ENCODE measurements around the gene PRKD1. TPM values are rescaled to one million over a fixed set of nuclear protein-coding genes. Genes with fewer than 3 reads are reported as not detected.
"Not testable (repeated sequence)": the region's sequence is repeated elsewhere in the genome, so short reads cannot be mapped to it uniquely, and the experiment has no call there.

Gene PRKD1
- total RNA-seq, 1 donor from 2014 or later = not detected

- intact Hi-C loops (cut with micrococcal nuclease) = not testable (repeated sequence)
Observed at GRCh38 chr14:29839691-29840090, 88.0 kb downstream of the PRKD1 start.

DNA sequence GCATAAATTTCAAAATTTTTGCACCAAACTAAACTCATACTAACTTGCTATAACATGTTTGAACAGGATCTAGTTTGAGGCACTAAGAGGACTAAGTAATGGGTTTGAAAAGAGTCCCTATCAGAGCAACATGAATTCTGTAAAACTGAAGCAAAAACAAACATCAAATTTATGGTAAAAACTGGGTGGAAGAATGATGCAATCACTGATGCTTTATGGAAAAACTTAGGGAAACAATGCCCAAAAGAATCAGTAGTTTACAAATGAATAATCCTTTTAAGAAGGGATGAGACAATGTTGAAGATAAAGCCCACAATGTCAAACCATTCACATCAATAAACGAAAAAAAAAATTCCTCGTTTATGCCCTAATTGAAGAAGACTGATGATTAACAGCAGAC, 88.9 kb downstream of the PRKD1 start:
- intact Hi-C loops (cut with micrococcal nuclease) = no loop called here

GRCh38 chr14:29836395-29836794, 91.3 kb downstream of the PRKD1 start:
- intact Hi-C loops (cut with micrococcal nuclease) = no loop called here

DNA sequence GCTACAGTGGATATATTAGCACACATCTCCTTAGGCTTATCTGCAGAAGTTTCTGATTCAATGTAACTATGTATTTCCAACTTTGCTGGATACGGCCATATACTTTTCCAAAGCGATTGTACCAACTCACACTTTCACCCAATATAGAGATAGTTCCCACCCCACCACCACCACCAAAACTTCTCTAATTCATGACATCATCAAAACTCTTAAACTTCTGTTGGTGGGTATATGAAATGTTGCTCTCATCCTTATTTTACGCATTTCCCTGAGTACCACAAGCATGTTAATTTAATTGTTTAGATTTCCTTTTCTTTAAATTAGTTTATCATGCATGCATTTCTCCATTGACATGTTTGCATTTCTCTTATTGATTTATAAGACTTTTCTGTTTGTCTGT, 95.6 kb downstream of the PRKD1 start:
- intact Hi-C loops (cut with micrococcal nuclease) = no loop called here

GRCh38 chr14:29829851-29830250, 97.8 kb downstream of the PRKD1 start:
- intact Hi-C loops (cut with micrococcal nuclease) = no loop called here

DNA sequence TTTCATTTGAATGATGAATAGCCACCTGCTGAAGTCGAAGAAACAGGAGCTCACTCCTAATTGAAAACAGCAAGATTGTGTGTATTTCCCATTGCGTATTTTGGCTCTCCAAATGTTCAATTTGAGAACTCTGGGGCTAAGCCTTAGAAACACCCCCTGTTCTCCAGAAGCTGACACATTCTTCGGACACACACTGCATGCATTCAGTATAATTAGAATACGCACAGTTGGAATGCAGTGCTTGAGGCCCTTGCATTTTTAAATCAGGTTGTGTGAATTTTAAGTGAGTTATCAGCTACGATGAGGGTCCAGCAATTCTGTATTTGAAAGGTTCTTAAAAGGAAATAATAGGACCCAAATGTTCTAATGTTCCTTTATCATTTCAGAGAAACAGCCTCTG, 103.8 kb downstream of the PRKD1 start:
- intact Hi-C loops (cut with micrococcal nuclease) = no loop called here

DNA sequence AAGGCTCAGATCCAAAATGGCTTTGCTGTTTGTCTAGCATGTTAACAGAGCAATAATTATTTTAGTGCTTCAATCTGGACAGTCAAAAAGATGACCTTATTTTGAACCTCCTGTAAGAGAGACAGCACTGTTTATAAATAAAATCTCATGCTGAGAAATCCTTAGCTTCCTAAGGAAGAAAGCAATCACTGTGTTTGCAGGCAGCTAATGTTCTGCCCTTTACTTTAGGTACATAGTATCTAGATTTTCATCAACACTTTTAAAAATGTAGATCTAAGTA, 105.3 kb downstream of the PRKD1 start:
- intact Hi-C loops (cut with micrococcal nuclease) = no loop called here

GRCh38 chr14:29821661-29822429, 105.8 kb downstream of the PRKD1 start:
- intact Hi-C loops (cut with micrococcal nuclease) = no loop called here

DNA sequence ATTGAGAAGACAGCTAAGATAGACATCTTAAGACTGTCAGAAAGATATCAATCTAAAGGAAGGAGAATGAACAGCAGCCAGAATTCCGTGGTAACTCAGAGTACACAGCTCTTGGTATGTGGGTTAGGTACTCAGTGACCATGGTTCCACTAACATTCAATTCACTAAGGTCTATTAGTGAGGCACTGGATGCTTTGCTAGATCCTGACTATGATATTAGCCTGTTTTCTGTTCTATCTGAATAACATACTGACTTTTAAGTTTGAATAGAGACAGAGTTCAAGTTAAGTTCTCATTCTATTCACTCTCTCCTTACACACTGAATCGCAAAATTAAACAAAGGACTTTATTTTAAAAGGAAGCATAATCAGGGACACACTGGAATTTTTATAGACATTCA, 106.4 kb downstream of the PRKD1 start:
- intact Hi-C loops (cut with micrococcal nuclease) = no loop called here

DNA sequence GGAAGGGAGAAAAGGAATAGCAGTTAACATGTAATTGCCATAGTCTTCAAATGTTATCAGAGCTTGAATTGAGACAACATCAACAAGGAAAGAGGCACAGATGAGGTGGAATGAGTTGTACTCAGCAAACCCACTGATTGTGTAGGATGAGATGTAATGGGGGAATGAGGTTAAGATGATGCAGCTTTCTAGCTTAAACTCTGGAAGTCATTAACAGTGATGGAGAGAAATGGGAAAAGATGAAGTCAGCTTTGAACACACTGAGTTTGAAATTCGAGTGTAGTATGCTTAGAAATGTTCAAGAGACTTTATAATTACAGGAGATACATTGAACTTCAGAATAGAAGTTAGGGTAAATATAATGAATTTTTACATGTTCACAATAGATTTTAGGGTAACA, 106.9 kb downstream of the PRKD1 start:
- intact Hi-C loops (cut with micrococcal nuclease) = no loop called here

GRCh38 chr14:29817767-29818405, 109.8 kb downstream of the PRKD1 start:
- intact Hi-C loops (cut with micrococcal nuclease) = no loop called here

- intact Hi-C loops (cut with micrococcal nuclease) = no loop called here
Observed at GRCh38 chr14:29815016-29815674, 112.5 kb downstream of the PRKD1 start.

DNA sequence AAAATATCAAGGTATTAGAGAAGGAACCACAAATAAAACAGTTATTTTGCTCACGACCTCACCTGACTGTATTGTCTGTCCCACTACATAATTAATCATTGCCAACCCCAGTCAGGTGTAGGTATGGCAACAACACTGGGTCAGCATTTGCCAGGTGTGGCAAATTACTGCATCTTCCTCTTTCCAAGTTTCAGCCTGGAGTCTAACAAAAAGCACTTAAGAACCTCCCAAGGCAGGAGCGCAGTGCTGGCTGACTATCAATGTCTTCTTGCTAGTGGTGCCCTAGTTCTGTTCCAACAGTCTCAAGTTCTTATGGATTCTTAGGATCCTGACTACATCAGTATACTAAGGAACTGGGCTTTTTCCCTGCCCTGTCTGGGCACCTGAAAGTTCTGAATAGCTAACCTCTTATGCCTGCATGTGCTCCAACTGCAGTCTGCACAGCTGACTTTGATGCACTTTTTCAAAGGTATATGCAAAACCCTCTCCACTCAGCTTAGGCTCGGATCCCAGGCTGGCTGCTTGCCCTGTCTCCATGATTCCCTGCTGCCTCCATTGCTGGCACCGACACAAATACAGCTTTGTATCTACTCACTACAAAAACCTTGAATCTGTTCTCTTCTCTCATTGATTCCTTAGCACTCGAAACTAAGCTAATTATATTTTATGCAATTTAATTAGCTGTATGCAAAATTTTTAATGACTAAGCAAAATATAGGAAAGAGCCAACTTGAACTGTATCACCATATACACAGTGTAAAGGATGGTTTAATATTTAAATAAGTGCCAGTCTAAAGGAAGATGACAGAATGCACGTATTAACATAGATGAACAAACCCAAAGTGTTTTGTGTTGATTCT, 113.3 kb downstream of the PRKD1 start:
- intact Hi-C loops (cut with micrococcal nuclease) = no loop called here

- intact Hi-C loops (cut with micrococcal nuclease) = no loop called here
Observed at GRCh38 chr14:29810682-29811081, 117.0 kb downstream of the PRKD1 start.

- intact Hi-C loops (cut with micrococcal nuclease) = no loop called here
Observed at GRCh38 chr14:29810064-29810463, 117.6 kb downstream of the PRKD1 start.

DNA sequence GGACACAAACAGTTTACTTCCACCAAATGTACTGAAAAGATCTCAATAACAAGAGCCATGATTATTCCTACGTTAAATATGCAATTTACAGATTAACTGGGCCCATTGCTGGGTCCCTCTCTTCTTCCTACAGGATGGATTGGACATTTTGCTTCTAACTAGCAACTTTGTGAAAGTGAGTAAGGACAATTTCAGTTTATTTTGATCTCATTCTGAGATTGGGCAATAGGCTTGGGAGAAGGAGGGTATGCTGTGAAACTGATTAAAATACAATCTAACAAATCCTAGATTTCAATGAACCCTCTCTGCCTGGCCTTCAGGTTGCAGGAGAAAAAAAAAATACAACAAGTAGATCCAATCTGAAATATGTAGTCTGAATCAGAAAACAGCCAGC, 121.5 kb downstream of the PRKD1 start:
- intact Hi-C loops (cut with micrococcal nuclease) = no loop called here

DNA sequence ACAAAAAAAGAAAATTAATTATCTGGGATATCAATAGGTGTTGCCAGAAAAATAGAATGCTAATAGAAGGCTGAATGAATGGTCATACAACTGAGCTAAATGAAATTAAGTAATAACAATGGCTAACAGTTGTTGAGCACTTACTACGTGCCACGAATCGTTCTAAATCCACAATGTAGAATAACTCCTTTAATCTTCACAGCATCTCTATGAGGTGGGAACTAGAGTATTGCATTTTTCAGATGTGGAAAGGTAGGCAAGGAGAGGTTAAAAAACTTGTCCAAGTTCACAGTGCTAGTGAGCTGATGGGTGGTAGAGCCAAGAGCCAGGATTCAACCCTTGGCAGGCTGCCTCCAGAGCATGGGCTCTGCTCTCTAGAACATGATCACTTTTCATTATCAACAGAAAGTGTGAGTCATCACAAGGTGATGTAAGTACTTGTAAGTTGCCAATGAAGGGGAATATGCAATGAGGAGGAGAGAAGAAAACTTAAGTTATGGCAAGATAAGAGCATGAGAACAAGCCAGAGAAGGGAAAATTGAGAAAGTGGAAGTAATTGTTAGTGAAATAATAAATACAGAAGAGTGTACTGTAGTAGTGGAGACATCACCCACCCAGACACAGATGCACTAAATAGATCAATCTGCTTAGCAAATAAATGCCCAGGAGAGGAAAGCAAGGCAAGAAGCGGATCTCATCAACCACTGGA, 122.1 kb downstream of the PRKD1 start:
- intact Hi-C loops (cut with micrococcal nuclease) = no loop called here

DNA sequence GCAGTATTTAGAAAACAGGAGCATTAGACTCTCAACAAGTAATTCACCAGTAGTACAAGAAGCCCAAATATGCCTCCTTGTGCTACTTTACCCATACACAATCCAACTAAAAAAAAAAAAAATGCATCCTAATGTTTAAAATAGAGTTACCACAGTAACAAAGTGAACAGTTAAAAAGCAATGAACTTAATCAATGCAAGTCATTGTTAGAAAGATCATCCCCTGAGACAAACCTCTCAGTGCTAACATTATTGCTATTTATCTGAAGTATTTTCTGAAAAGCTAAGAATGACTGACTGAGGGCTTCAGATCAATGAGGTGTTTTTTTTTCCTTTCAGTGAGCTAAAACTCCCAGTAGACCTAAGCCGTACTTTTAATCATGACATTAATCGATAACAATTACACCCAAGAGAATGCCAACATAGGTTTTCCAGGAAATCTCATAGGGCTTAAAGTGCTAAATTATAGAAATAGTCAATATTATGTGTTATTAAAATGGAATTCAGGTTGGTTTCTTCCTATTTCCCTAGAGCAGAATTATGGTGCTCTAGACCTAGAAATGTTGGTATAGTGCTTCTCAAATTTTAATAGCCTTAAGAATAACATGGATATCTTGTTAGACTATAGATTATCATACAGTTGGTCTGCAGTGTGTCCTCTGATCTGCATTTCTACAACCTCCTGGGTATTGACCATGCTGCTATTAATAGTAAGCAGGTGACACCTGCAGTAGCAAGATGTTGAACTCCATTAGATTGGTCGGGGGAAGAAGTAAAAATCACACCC, 123.0 kb downstream of the PRKD1 start:
- intact Hi-C loops (cut with micrococcal nuclease) = no loop called here

DNA sequence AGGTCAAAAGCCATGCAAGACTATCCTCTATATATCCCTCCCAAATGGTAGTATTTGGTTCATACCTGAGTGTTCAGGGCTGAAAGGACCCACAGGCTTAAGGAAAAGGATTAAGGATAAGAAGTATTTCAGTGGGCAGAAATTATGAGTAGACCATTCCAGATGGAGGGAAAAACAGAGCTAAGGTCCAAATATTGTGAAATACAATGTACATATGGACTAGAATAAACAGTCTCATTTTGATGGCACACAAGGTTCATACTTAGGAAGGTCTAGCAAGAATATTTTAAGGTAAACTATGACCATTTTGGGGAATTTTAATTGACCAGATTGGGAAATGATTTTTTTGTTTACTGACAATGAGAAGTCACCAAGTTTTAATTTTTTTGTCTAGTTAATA, 124.6 kb downstream of the PRKD1 start:
- intact Hi-C loops (cut with micrococcal nuclease) = no loop called here

DNA sequence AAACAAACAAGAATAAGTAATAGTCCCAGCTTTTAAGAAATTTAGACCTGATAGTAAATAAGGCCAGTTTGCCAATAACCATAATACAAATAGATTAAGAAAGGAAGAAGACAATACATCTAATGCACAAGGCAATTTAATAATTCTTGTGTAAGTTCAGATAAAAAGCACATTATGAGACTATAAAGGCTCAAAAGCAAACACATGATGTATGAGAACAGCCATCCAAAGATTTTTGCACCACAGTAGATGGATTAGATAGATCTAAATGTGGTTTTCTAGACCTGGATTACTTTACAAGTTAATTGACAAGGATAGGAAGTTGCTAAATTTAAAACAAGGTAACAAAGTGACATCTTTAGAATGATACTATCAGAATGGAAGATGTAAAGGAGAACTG, 125.4 kb downstream of the PRKD1 start:
- intact Hi-C loops (cut with micrococcal nuclease) = no loop called here

Data from T-helper 2 cell treated with Interferon-gamma antibody and Interleukin-4, amounts not matched to agents 100 ng/mL and 5 ng/mL, for 36 hours (primary cell).